Right cardiac atrium (tissue), 5 donors: ENCODE data around the gene TOMT. TPM values are rescaled to one million over a fixed set of nuclear protein-coding genes. Genes with fewer than 3 reads are reported as not detected.

Experiments used
- ATAC-seq, 2 donors: fragments of 200-7000 bp; cut with Tn5 transposase; one replicate each; pipeline versions ENCODE4 v1.8.0 to v1.9.1; 2020; ENCODE audit warnings: moderate library complexity in 2 of 2, mild to moderate bottlenecking in 1 of 2
- DNase-seq, 3 donors: peaks; one replicate each; pipeline ENCODE4 v3.0.0-alpha.2; 2020
- H3K27ac ChIP-seq: one replicate; pipeline ENCODE4 v1.5.1; 2013; ENCODE audit warnings: mild to moderate bottlenecking, low read length, control low read depth, moderate library complexity
- H3K27me3 ChIP-seq: one replicate; pipeline ENCODE4 v1.6.1; 2013; ENCODE audit not compliant: control insufficient read depth, insufficient read depth
- H3K4me1 ChIP-seq: one replicate; pipeline ENCODE4 v1.6.1; 2013; ENCODE audit warnings: low read length; ENCODE audit not compliant: control insufficient read depth, insufficient read depth
- H3K4me3 ChIP-seq: one replicate; pipeline ENCODE4 v1.5.1; 2013; ENCODE audit warnings: low read length, control low read depth
- H3K9me3 ChIP-seq: one replicate; pipeline ENCODE4 v1.6.1; 2013; ENCODE audit warnings: low read length; ENCODE audit not compliant: control insufficient read depth
- WGBS: extraction: QIAGEN DNeasy Blood & Tissue Kit; methylation state at CpG from one replicate; pipeline ENCODE4 v1.1.7; 2013; 5-methylcytosine and 5-hydroxymethylcytosine counted together
- intact Hi-C, 4 donors: fragments of 100-400 bp; cut with DNase I; formaldehyde crosslinking; loops; one replicate each; pipeline versions ENCODE4 v1.11.0 to v1.14.0; 2022 to 2023
- polyA plus RNA-seq: library from polyadenylated mRNA; stranded (reverse); fragments of 200-250 nt; gene quantifications from one replicate; pipeline ENCODE4 v1.2.3, GENCODE V29; 2013
- total RNA-seq, 4 donors: library from RNA; stranded (reverse); fragmentation: NEBNext Ultra II Directional; extraction: Animal tissue kit (Norgen Biotek cat#: 25700); gene quantifications; one replicate each; pipeline ENCODE4 v1.2.1, GENCODE V29; 2021
- donor health status: healthy with polysubstance abuse.
- donor health status: DM: no; HTN: yes; CAD: no.
- donor health status: DM: no; HTN: no; CAD: no.
- donor health status: DM: no; HTN: yes; CAD: no; lungs with severe emphysema.
- donor health status: DM: yes; HTN: yes; CAD: no.

The TOMT gene
- total and polyA plus RNA-seq, 5 donors, result not detected

DNA sequence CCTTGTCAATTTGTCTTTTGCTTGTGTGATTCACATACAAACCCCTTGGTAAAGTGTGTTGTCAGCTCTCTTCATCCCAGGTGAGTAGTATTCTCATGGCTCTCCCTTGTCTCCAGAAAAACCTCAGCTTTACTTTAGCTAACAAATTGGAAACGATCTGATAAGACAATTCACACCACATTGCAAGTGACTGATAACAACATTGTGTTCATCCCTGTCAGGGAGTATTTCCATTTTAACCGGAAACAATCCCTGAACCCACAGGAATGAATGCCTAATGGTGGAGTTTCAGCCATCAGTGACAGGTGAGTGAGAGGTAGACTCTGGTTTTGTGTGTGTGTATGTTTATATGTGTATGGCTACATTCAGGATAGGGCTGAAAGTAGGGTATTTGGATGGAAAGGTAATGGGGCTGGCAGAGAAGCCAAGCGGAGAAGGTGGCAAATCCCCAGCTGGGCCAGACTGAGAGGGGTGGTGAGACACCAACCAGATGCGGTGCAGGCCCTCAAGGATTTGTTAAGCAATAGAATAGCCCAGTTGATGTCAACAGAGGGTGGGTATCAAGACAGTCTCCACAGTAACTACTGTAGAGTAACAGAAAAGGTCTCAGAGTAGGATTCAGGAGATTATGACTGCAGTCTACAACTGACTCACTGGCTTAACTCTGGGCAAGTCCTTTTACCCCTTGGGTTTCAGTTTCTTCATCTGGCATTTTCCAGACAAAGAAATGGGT, 17.5 kb upstream of the TOMT start:
- Histone ChIP-seq H3K27ac (no peak overlapping the region), H3K4me1 (no peaks in the 10 kb centered on the region), H3K9me3 (no peaks in the 10 kb centered on the region), H3K4me3 (no peak overlapping the region), H3K27me3 (no peaks in the 10 kb centered on the region)
- intact Hi-C loops, result no loop called here
- DNase-seq (no peak), ATAC-seq (no peak)
- WGBS, result 75% methylated on average over 4 of the region's 4 CpGs

DNA sequence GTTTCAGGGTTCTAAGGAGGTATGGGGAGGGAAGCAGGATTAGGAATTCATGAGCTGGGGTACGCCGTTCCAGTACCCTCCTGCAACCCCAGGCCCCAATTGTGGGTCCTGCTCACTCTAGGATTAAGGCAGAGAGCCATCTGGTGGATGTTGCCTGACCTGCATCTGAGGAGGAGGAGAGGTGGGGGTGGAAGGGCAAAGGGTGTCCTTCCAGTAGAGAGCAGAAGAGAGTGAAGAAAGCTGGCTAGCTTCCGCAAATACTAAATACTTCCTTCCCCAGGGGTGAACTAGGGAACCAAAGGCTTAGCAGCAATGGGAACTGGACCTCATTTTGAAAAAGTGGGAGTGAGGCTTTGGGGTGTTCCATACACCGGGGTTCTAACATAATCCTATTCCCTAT, 14.4 kb upstream of the TOMT start:
- H3K27ac ChIP-seq, result no peak overlapping the region
- intact Hi-C loops, result loop anchor here (2.0 to 5.0 kb wide), 2 partner anchors 66 to 69 kb away; no protein-coding TSS in a partner anchor
- DNase-seq (peak; percentile 69 to 84 (median 76)), ATAC-seq (peak; percentile 89)
- H3K4me3 ChIP-seq, result no peak overlapping the region
- H3K27me3 ChIP-seq, result no peaks in the 10 kb centered on the region
- 29% methylated on average over 4 of the region's 4 CpGs for WGBS
- H3K9me3 ChIP-seq, result no peaks in the 10 kb centered on the region
- no peaks in the 10 kb centered on the region for H3K4me1 ChIP-seq

DNA sequence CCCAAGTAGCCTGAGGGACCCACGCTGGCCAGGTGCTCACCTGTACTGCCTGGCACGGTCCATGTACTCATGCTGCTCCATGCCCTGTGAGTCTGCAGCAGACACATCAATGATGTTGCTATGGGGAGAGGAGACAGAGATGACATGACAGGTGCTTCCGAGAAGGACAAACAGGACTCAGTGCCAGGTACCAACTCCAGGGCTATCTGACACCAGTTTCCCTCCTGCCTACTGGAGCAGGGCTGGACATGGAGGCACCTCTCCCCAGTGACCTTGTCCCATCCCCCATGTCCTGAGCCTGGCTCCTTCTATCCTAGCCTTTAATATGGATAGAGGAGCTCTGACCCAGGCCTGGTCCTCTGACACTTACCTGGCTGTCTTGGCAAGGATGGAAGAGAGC, 7.0 kb upstream of the TOMT start:
- Histone ChIP-seq H3K27me3 (no peaks in the 10 kb centered on the region), H3K27ac (no peak overlapping the region), H3K9me3 (no peaks in the 10 kb centered on the region), H3K4me3 (no peak overlapping the region), H3K4me1 (peaks cover 8% of the 10 kb centered on the region)
- 96% methylated on average over 3 of the region's 3 CpGs for WGBS
- intact Hi-C loops, result no loop called here
- DNase-seq, result no peak
- no peak for ATAC-seq

DNA sequence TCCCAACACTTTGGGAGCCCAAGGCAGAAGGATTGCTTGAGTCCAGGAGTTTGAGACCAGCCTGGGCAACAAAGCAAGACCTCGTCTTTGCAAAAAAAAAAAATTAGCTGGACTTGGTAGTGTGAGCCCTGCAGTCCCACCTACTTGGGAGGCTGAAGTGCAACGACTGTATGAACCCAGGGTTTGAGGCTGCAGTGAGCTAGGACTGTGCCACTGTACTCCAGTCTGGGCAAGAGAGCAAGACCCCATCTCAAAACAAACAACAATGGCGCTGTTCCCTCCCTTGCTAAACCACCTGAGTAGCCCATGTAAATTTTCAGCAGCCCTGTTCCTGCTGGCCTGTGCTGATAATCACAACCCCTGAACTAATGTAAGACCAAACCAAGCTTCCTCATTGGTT, 5.7 kb upstream of the TOMT start:
- H3K4me3 ChIP-seq, result no peak overlapping the region
- DNase-seq (no peak), ATAC-seq (no peak)
- H3K4me1 ChIP-seq, result peaks cover 12% of the 10 kb centered on the region
- H3K27ac ChIP-seq, result no peak overlapping the region
- H3K9me3 ChIP-seq, result no peaks in the 10 kb centered on the region
- intact Hi-C loops, result no loop called here
- H3K27me3 ChIP-seq, result no peaks in the 10 kb centered on the region
- WGBS, result 82% methylated on average over 3 of the region's 3 CpGs

DNA sequence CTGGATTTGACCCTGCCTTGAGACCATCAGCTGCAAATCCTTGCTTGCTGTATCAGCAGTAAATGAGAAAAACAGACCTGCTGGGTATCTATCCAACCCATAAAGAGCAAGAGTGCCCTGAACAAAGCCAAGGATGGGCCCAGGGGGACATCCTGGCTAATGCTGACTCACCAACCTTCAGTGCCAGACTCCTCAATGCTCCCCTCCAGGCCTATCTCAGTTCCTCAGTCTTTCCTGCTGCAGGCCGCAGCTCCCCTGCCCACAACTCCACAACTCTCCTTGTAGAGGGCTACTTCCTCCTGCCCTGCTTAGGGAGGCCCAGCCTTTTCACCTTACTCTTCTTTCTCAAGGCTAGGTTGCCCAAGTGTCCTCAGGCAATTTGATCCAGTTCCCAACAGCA, 5.3 kb upstream of the TOMT start:
- Histone ChIP-seq H3K9me3 (no peaks in the 10 kb centered on the region), H3K27me3 (no peaks in the 10 kb centered on the region), H3K4me1 (peaks cover 12% of the 10 kb centered on the region), H3K27ac (no peak overlapping the region), H3K4me3 (no peak overlapping the region)
- ATAC-seq (no peak), DNase-seq (no peak)
- intact Hi-C loops, result no loop called here
- 54% methylated on average over 1 of the region's 1 CpG for WGBS

DNA sequence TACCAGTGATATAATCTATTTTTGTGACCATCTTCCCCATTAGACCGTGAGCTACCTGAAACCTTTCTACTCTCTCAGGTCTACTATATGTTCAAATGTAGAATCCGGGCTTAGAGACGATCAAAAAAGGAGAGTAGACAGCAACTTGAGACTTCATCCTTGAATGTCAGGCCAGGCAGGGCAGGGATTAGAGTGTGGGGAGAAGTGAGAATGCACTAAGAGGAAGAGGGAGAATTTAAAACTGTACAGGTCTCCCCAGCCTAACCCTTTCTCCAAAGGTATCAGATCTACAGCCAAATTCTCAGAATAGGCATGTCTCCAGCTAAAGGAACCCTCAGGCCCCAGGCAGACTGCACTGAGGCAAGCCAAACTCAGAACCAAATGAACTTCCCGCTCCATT, 3.6 kb upstream of the TOMT start:
- Histone ChIP-seq H3K27me3 (no peaks in the 10 kb centered on the region), H3K27ac (peak overlapping the region; percentile 97), H3K4me3 (peak overlapping the region; percentile 93), H3K4me1 (peaks cover 12% of the 10 kb centered on the region), H3K9me3 (no peaks in the 10 kb centered on the region)
- no peak for DNase-seq
- intact Hi-C loops, result no loop called here
- WGBS, result 48% methylated on average over 4 of the region's 4 CpGs
- ATAC-seq, result no peak

DNA sequence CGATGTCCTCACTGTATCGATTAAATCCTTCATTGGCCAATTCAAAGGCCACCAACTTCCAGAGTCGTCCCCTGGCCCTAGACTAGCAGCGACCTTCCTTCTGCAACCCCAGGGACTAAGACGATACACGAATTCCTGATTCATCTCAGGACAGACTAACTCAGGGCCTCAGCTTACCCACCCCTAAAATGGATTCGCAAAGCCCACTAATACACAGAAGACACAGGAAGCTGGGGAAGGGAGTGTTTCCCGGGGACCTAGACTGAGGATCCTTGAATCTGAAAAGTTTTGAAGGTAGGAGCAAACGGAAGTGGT, 3.1 kb upstream of the TOMT start:
- intact Hi-C loops, result no loop called here
- no peaks in the 10 kb centered on the region for H3K9me3 ChIP-seq
- 2% methylated on average over 9 of the region's 9 CpGs for WGBS
- H3K4me3 ChIP-seq, result peak overlapping the region; percentile 93
- peak; percentile 0 to 16 for ATAC-seq
- H3K27ac ChIP-seq, result peak overlapping the region; percentile 97
- DNase-seq, result no peak
- H3K4me1 ChIP-seq, result peaks cover 12% of the 10 kb centered on the region
- no peaks in the 10 kb centered on the region for H3K27me3 ChIP-seq

DNA sequence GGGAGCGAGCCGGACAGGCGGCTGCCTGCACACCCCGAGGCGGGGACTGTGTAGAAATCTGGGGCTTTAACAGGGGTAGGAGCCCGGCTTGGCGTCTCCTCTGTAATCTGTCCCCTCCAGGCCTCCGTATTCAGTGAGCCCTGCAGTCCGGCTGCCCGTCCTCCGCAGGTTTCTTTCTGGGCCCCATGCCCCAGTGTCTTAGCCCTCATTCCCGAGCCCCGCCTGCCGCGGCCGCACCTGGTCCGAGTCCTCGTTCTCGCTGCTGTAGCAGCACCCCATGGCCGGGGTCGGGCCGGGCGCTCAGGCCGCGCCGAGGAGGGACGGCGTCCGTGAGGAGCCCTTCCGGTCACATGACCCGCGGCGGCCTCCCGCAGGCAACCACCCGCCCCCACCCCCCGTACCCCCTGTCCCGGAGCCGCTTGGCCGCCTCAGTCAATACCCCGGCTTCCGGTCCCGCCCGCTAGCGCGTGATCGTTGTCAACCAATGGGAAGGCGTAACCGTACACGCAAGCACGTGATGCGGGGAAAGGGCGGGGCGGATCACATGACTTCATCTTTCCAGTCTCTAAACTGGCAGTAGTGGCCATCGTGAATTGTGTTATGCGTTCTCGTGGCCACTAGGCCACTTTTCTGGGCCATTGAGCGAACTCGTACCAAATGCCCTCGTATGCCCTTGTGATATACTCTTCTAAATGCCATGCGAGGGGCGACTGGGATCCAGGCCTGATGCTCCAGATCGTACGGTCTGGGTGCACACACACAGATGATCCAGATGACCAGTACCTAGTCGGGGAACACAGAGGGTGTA, 2.6 kb upstream of the TOMT start, which contains the start of gene LAMTOR1:
TSS of gene LAMTOR1 (minus strand) at position 352 of the 808 bp plus-strand sequence. CDS start at position 279, 73 bp downstream.
- 2% methylated on average over 64 of the region's 64 CpGs for WGBS
- Histone ChIP-seq H3K9me3 (no peaks in the 10 kb centered on the region), H3K4me1 (peaks cover 12% of the 10 kb centered on the region), H3K4me3 (peak within 1 kb of the TSS; percentile 93), H3K27ac (peak within 1 kb of the TSS; percentile 97), H3K27me3 (no peaks in the 10 kb centered on the region)
- DNase-seq (peak; percentile 100), ATAC-seq (peak; percentile 98 to 99)
- intact Hi-C loops, result no loop called here

DNA sequence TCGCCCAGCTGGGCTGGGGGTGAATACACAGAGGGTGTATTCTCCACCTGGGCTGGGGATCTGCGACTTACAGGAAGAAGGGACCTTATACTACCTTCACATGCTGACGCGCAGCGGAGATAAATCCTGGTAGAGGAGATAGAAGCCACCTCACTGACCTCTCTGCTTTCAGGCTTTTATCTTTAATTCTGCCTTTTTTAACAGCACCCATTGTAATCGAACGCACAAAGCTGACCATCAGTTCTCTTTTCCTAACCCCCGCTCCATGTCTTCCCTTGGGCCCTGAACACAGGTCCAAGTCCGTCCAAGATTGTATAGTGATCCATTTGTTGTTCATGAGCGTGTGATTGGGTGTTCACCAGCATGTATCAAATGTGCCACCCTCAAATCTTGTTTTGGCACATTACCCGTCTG, 2.0 kb upstream of the TOMT start:
- Histone ChIP-seq H3K27me3 (no peaks in the 10 kb centered on the region), H3K27ac (peak overlapping the region; percentile 74), H3K9me3 (no peaks in the 10 kb centered on the region), H3K4me1 (peaks cover 12% of the 10 kb centered on the region), H3K4me3 (peak overlapping the region; percentile 5)
- DNase-seq (no peak), ATAC-seq (no peak)
- WGBS, result 78% methylated on average over 11 of the region's 11 CpGs
- intact Hi-C loops, result no loop called here

DNA sequence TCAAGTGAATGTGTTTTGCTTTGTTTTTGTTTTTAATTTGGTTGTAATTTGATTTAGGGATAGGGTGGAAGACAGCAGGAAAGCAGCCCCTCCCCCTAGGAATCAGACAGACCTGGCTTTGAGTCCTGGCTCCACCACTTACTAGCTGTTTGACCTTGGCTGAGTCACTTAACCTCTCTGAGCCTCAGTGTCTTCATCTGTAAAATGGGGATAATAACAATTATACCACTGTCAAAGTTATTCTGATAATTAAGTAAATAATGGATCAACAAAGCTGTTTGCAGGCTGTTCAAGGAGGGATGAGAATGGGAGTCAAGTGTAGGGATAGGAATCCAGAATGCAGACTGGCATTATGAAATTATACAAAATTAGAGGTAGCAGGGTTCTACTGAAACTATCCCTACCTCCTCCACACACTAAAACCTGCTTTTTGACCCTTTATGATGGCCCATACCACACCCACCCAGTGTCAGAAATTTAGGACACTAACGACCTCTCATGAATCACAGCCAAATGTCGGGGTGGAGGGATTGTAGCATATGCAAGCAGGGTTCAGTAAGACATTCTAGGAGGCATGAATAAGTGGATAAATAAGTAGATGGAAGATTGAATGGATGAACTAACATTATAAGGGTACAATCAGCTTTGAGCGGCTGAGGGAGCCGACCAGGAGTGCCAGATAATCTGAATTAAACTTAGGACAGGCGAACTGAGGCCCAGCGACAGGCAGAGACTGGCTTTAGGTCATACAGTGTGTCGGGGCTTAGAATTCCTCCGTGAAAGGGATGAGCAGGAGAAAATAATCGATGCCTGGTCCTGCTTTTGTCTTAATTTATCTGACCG, 5.8 kb downstream of the TOMT start:
- Histone ChIP-seq H3K4me3 (peak overlapping the region; percentile 52), H3K27me3 (no peaks in the 10 kb centered on the region), H3K4me1 (peaks cover 7% of the 10 kb centered on the region), H3K27ac (peak overlapping the region; percentile 95), H3K9me3 (no peaks in the 10 kb centered on the region)
- DNase-seq (no peak), ATAC-seq (no peak)
- 2% methylated on average over 10 of the region's 10 CpGs for WGBS
- intact Hi-C loops, result no loop called here
